ENCODE results near the gene KCNH1. TPM values are rescaled to one million over a fixed set of nuclear protein-coding genes. Genes with fewer than 3 reads are reported as not detected.

The KCNH1 gene
- total and polyA plus RNA-seq, 2 experiments from 2014 or later = 0.28 TPM; not detected in 1

- H3K36me3 Mint-ChIP-seq (ENCODE audit: low read depth) = no peaks in the 10 kb centered on the region
- TF ChIP-seq ZNF462 (CRISPR knock-in tag; IDR thresholded peaks at IDR 0.05) = no peak
- TF ChIP-seq NANOG (IDR thresholded peaks at IDR 0.05; ENCODE audit: borderline replicate concordance) = no peak
- TF ChIP-seq ETS1 (IDR thresholded peaks at IDR 0.05) = no peak
- no peak for TF ChIP-seq STAT1 (IDR thresholded peaks at IDR 0.05; ENCODE audit: unreplicated experiment)
- TF ChIP-seq POLR2AphosphoS5 (IDR thresholded peaks at IDR 0.05; ENCODE audit: low read depth) = no peak
- TF ChIP-seq EZH2phosphoT487 (IDR thresholded peaks at IDR 0.05; ENCODE audit: unreplicated experiment) = no peak
- TF ChIP-seq ZNF331 (CRISPR knock-in tag; IDR thresholded peaks at IDR 0.05; ENCODE audit: low read depth) = no peak
- TF ChIP-seq REST (IDR thresholded peaks at IDR 0.05; ENCODE audit: unreplicated experiment) = no peak
- no peak for TF ChIP-seq EZH2 (IDR thresholded peaks at IDR 0.05; ENCODE audit: low read depth, unreplicated experiment)
- TF ChIP-seq ZNF114 (CRISPR knock-in tag; IDR thresholded peaks at IDR 0.05) = no peak
- TF ChIP-seq CREB1 (CRISPR knock-in tag; IDR thresholded peaks at IDR 0.05; ENCODE audit: low read depth) = no peak
- TF ChIP-seq CTCF (conservative IDR thresholded peaks at IDR 0.05; ENCODE audit: low read depth in 2 of 2) = no peak
- no peak for TF ChIP-seq JUNB (IDR thresholded peaks at IDR 0.05; ENCODE audit: unreplicated experiment)
- peaks cover 8% of the 10 kb centered on the region for H3K4me1 Mint-ChIP-seq
- no peaks in the 10 kb centered on the region for H3K27me3 ChIP-seq (ENCODE audit: insufficient read depth)
- no peak overlapping the region for H3K27ac Mint-ChIP-seq
- DNase-seq (ENCODE audit: low spot score) (no peak), ATAC-seq (no peak)
- H3K4me2 ChIP-seq = no peak overlapping the region
- no peaks in the 10 kb centered on the region; the same call in 1 of the 2 replicates for H3K9me2 ChIP-seq (ENCODE audit: insufficient read depth)
- H3K36me3 ChIP-seq (ENCODE audit: insufficient read depth) = no peaks in the 10 kb centered on the region
- no peaks in the 10 kb centered on the region for H4K20me1 ChIP-seq (replicated peaks; ENCODE audit: insufficient read depth)
- no peaks in the 10 kb centered on the region for H3F3A ChIP-seq (replicated peaks; ENCODE audit: low read depth)
- no peaks in the 10 kb centered on the region for H3K79me2 ChIP-seq (replicated peaks; ENCODE audit: insufficient read depth)
- no peaks in the 10 kb centered on the region for H3K4me1 ChIP-seq (ENCODE audit: insufficient read depth)
- no peaks in the 10 kb centered on the region for H3K9me3 Mint-ChIP-seq
- no peaks in the 10 kb centered on the region for H3K27me3 Mint-ChIP-seq (ENCODE audit: insufficient read depth, low read depth, poor library complexity)
- H3K4me3 Mint-ChIP-seq = no peak overlapping the region
- no peak overlapping the region for H3K27ac ChIP-seq (ENCODE audit: low read depth)
- H3K4me3 ChIP-seq = no peak overlapping the region
- H2AFZ ChIP-seq = no peak overlapping the region
Measured at GRCh38 chr1:210878564-210878963, 255.4 kb downstream of the KCNH1 start.

Measured in GM23338 (cell line).